Ovary (tissue), 9 donors: ENCODE results near the gene KDM4C. TPM values are rescaled to one million over a fixed set of nuclear protein-coding genes. Genes with fewer than 3 reads are reported as not detected.

Experiments
- DNase-seq, 5 donors: peaks; one replicate each; pipeline ENCODE4 v3.0.0-alpha.2; 2019 to 2020
- H3K27ac ChIP-seq, 2 donors: fragments of 200-600 bp; one replicate each; pipeline versions ENCODE4 v1.5.1 to v1.8.0; 2019 to 2022
- H3K27me3 ChIP-seq: fragments of 200-600 bp; one replicate; pipeline ENCODE4 v1.8.0; 2022
- H3K36me3 ChIP-seq: fragments of 200-600 bp; sonication (generic); one replicate; pipeline ENCODE4 v1.5.1; 2019
- H3K4me1 ChIP-seq: one replicate; pipeline ENCODE4 v1.8.1; 2013; ENCODE audit warnings: mild to moderate bottlenecking, moderate library complexity; ENCODE audit not compliant: insufficient read depth
- H3K4me3 ChIP-seq: fragments of 200-600 bp; sonication (generic); one replicate; pipeline ENCODE4 v1.5.1; 2017
- H3K9me3 ChIP-seq, 2 donors: fragments of 200-600 bp in 1 of 2; sonication (generic) in 1 of 2; one replicate each; pipeline versions ENCODE4 v1.5.1 to v1.8.1; 2013 to 2019; ENCODE audit warnings: mild to moderate bottlenecking in 1 of 2, moderate library complexity in 1 of 2
- CTCF ChIP-seq, 3 donors: fragments of 450-650 bp in 2 of 3; fragments of 200-600 bp in 1 of 3; IDR thresholded peaks; one replicate each; pipeline versions ENCODE4 v1.5.1 to v1.8.0; 2016 to 2022; ENCODE audit warnings: antibody characterized with exemption in 3 of 3, mild to moderate bottlenecking in 1 of 3
- EP300 ChIP-seq: sonication (generic); formaldehyde crosslinking; IDR thresholded peaks from one replicate; pipeline ENCODE4 v1.6.1; 2017; ENCODE audit warnings: antibody characterized with exemption
- POLR2A ChIP-seq: fragments of 450-650 bp; IDR thresholded peaks from one replicate; pipeline ENCODE4 v1.6.1; 2017; ENCODE audit warnings: antibody characterized with exemption, mild to moderate bottlenecking, moderate library complexity
- WGBS, 3 donors: extraction: QIAGEN DNeasy Blood & Tissue Kit in 1 of 3; methylation state at CpG; one replicate each; pipeline versions ENCODE4 v1.1.5 to v1.1.7; 2013 to 2017; 5-methylcytosine and 5-hydroxymethylcytosine counted together
- intact Hi-C, 4 donors: fragments of 100-400 bp; cut with DNase I; formaldehyde crosslinking; loops; one replicate each; pipeline versions ENCODE4 v1.11.0 to v1.15.1; 2022 to 2023
- polyA plus RNA-seq, 2 donors: library from polyadenylated mRNA; stranded (reverse); fragments of 200-250 nt in 1 of 2; fragments of 350-450 nt in 1 of 2; fragmentation: Illumina TruSeq in 1 of 2; extraction: RNeasy Lipid Tissue Mini Kit (QIAGEN cat#74804) in 1 of 2; gene quantifications; one replicate each; pipeline ENCODE4 v1.2.3, GENCODE V29; 2013 to 2014
- total RNA-seq, 7 donors: library from RNA; depleted of rRNA in 2 of 7; stranded (reverse); fragments of >200 nt in 2 of 7; fragmentation: NEBNext Ultra II Directional in 3 of 7; extraction: Animal tissue kit (Norgen Biotek cat#: 25700) in 3 of 7; gene quantifications; one replicate each; pipeline versions ENCODE4 v1.1.0 to v1.2.4, GENCODE V29; 2016 to 2023
- donor health status: DM: no; HTN: no; CAD: no; lungs with moderate emphysema.
- donor health status: DM: no; HTN: no; CAD: no.
- donor health status: Bipolar disorder and iron deficiency.
- donor health status: DM: yes; HTN: yes; CAD: no.
- donor health status: DM: no; HTN: no; CAD: no.
- donor health status: DM: yes; HTN: yes; CAD: no.

KDM4C gene
- total and polyA plus RNA-seq, 9 donors, result 9.5 to 35.6 (median 26.7) TPM

GRCh38 chr9:7161469-7161868 is 403.7 kb downstream of the KDM4C start:
- TF ChIP-seq POLR2A (no peak), CTCF (IDR thresholded peaks at IDR 0.05) (no peak), EP300 (no peak)
- H3K9me3 ChIP-seq, result no peaks in the 10 kb centered on the region
- H3K27me3 ChIP-seq, result no peaks in the 10 kb centered on the region
- peaks cover 2% of the 10 kb centered on the region for H3K4me1 ChIP-seq
- H3K4me3 ChIP-seq, result no peak overlapping the region
- 5 to 38% (median 8%) methylated on average over 2 of the region's 2 CpGs for WGBS, 3 donors
- H3K36me3 ChIP-seq, result no peaks in the 10 kb centered on the region
- no peak overlapping the region for H3K27ac ChIP-seq
- no peak for DNase-seq
- intact Hi-C loops, result no loop called here

DNA sequence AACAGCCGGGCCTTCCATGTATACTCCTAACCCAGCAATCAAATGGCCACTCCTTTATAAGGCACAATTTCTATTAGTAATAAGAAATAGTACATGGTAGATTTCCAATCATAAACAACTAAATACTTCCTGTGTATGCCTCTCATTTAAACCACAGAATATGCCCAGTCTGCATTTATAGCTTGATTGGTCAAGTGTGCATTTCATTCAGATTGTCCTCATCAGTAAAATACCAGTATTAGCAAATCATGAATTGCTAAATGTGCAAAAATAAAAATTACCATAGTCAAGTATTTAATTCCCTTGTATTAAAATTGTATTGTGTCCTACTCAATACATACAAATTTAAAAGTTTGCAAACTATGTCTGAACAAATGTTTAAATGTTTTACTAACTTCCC is 406.2 kb downstream of the KDM4C start:
- no peak overlapping the region for H3K27ac ChIP-seq
- peaks cover 2% of the 10 kb centered on the region for H3K4me1 ChIP-seq
- DNase-seq, result no peak
- no peaks in the 10 kb centered on the region for H3K27me3 ChIP-seq
- no peaks in the 10 kb centered on the region for H3K36me3 ChIP-seq
- intact Hi-C loops, result no loop called here
- TF ChIP-seq EP300 (no peak), POLR2A (no peak), CTCF (IDR thresholded peaks at IDR 0.05) (no peak)
- WGBS, 3 donors, result 0 to 49% (median 0%) methylated on average over 1 of the region's 1 CpG
- H3K9me3 ChIP-seq, result no peaks in the 10 kb centered on the region
- H3K4me3 ChIP-seq, result no peak overlapping the region

DNA sequence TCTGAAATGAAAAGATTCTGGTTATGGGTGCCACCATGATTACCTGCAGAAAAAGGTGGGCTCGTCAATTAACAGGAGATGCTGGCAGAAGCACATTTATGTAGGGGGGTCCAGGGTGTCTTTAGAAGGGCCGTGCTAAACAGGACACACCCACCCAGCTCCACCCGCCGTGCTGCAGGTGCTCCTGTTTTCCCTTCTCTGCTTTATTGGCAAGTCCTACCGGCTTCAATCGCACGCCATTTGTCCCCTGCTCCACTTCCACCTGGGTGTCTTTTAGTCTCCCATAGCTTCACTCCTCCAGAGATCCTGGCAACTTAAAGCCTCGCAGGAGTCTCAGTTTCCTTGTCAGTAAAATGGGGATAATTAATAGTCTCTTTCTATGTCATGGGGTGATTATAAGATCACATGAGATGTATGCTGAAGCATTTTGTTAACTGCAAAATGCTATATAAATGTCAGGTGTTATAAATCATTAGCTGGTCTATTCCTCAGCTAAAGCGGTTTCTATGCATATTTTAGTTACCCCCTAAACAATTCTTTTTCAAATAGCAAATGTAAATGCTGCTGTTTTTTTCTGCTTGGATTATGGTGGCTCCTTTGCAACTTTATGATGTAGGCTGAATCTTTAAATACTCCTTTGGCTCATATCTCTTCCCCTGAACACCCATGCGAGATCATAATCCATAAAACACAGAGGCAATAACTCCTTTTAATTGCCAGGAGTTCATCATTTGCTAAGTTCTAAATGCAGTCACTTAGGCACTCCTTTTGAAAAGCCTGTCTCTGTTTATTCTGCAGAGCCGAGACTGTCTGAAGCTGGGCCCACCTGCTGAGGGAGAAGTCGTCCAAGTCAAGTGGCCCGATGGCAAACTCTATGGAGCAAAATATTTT is 406.9 kb downstream of the KDM4C start:
- no peak for DNase-seq
- H3K36me3 ChIP-seq, result no peaks in the 10 kb centered on the region
- no peak overlapping the region for H3K27ac ChIP-seq
- H3K27me3 ChIP-seq, result no peaks in the 10 kb centered on the region
- intact Hi-C loops, result no loop called here
- H3K4me3 ChIP-seq, result no peak overlapping the region
- H3K4me1 ChIP-seq, result peaks cover 2% of the 10 kb centered on the region
- no peaks in the 10 kb centered on the region for H3K9me3 ChIP-seq
- 77 to 81% (median 80%) methylated on average over 13 of the region's 13 CpGs for WGBS, 3 donors
- TF ChIP-seq EP300, result no peak
- TF ChIP-seq CTCF (IDR thresholded peaks at IDR 0.05), result no peak
- TF ChIP-seq POLR2A, result no peak

DNA sequence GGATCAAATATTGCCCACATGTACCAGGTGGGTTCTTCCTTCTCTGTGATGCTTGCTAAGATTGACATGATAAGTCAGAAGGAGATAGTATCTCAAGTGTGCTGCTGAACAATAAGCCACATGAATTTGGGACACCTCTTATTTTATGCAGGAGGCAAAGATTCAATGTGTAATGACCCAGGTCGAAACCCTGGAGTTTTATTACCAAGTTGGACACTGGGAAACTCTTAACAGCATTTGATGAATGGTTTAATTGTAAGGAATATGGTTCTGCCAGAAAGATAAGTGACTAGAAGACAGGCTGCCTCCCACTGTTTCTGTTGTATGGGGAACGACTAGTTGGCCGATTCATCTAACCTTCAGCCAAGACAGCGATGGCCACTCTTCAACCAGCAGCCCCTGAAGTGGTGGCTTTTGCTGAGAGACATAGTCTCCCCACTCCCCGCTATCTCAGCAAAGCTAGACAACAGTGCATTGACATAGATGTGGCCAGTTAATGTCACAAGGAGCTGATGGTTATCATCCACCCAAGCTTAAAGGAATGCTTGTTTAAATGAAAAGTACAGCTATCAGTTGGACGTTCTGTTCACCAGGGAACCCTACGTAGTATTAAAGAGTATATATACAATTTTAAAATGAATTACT is 407.7 kb downstream of the KDM4C start:
- no peaks in the 10 kb centered on the region for H3K27me3 ChIP-seq
- 69 to 77% (median 74%) methylated on average over 7 of the region's 7 CpGs for WGBS, 3 donors
- H3K4me1 ChIP-seq, result peaks cover 2% of the 10 kb centered on the region
- H3K9me3 ChIP-seq, result no peaks in the 10 kb centered on the region
- TF ChIP-seq POLR2A (no peak), EP300 (no peak), CTCF (IDR thresholded peaks at IDR 0.05) (no peak)
- intact Hi-C loops, result no loop called here
- no peak for DNase-seq
- H3K36me3 ChIP-seq, result no peaks in the 10 kb centered on the region
- no peak overlapping the region for H3K27ac ChIP-seq
- no peak overlapping the region for H3K4me3 ChIP-seq
